Lung (tissue), 12 donors: ENCODE data around the gene SH3BP4. TPM values are rescaled to one million over a fixed set of nuclear protein-coding genes. Genes with fewer than 3 reads are reported as not detected.

ENCODE experiments used
- ATAC-seq: fragments of 200-7000 bp; cut with Tn5 transposase; one replicate; pipeline ENCODE4 v1.9.1; 2020; ENCODE audit warnings: moderate number of reproducible peaks; ENCODE audit not compliant: insufficient read depth, low FRiP score
- DNase-seq, 3 donors: peaks; one replicate each; pipeline ENCODE4 v3.0.0-alpha.2; 2013 to 2017
- H3K27ac ChIP-seq, 2 donors: one replicate each; pipeline ENCODE4 v1.5.1; 2013; ENCODE audit warnings: mild to moderate bottlenecking in 2 of 2, moderate library complexity in 2 of 2, control low read depth in 1 of 2, inconsistent platforms in 1 of 2, low read depth in 1 of 2, low read length in 1 of 2
- H3K27me3 ChIP-seq, 3 donors: one replicate each; pipeline ENCODE4 v1.5.1; 2013; ENCODE audit warnings: low read length in 2 of 3; ENCODE audit not compliant: control insufficient read depth in 3 of 3, insufficient read depth in 3 of 3
- H3K36me3 ChIP-seq, 4 donors: one replicate each; pipeline ENCODE4 v1.5.1; 2013; ENCODE audit warnings: low read length in 4 of 4, mild to moderate bottlenecking in 1 of 4, moderate library complexity in 1 of 4; ENCODE audit not compliant: control insufficient read depth in 4 of 4, insufficient read depth in 4 of 4
- H3K4me1 ChIP-seq, 5 donors: one replicate each; pipeline ENCODE4 v1.5.1; 2013; ENCODE audit warnings: low read length in 5 of 5, mild to moderate bottlenecking in 2 of 5, moderate library complexity in 1 of 5; ENCODE audit not compliant: control insufficient read depth in 5 of 5, insufficient read depth in 5 of 5
- H3K4me3 ChIP-seq: one replicate; pipeline ENCODE4 v1.5.1; 2013; ENCODE audit warnings: mild to moderate bottlenecking, control low read depth, moderate library complexity
- H3K9ac ChIP-seq, 2 donors: one replicate each; pipeline ENCODE4 v1.5.1; 2013; ENCODE audit warnings: low read length in 2 of 2, control low read depth in 1 of 2; ENCODE audit not compliant: insufficient read depth in 1 of 2
- H3K9me3 ChIP-seq, 4 donors: one replicate each; pipeline ENCODE4 v1.5.1; 2013; ENCODE audit warnings: low read length in 3 of 4, mild to moderate bottlenecking in 1 of 4, moderate library complexity in 1 of 4; ENCODE audit not compliant: control insufficient read depth in 4 of 4, insufficient read depth in 3 of 4
- CTCF ChIP-seq: IDR thresholded peaks from 2 replicates; pipeline ENCODE4 v1.5.1; 2012; ENCODE audit warnings: mild to moderate bottlenecking; ENCODE audit errors: control extremely low read depth, extremely low read depth
- WGBS, 2 donors: extraction: QIAGEN DNeasy Blood & Tissue Kit; methylation state at CpG; one replicate each; pipeline ENCODE4 v1.1.7; 2013; 5-methylcytosine and 5-hydroxymethylcytosine counted together
- polyA plus RNA-seq, 2 donors: library from polyadenylated mRNA; stranded (reverse); fragments of 200-250 nt; gene quantifications; one replicate each; pipeline ENCODE4 v1.2.1, GENCODE V29; 2013
- total RNA-seq, 2 donors: library from RNA; depleted of rRNA in 1 of 2; stranded (reverse); fragments of >200 nt in 1 of 2; gene quantifications; one replicate each; pipeline ENCODE4 v1.2.1, GENCODE V29; 2014 to 2021
- donor health status: control.
- donor health status: control.
- donor health status: Bipolar disorder and iron deficiency.
- donor health status: healthy.
- donor health status: DM: yes; HTN: yes; CAD: no.

Gene SH3BP4
- total and polyA plus RNA-seq, 4 donors: 12.0 to 36.5 (median 18.2) TPM

- Histone ChIP-seq H3K36me3 (no peaks in the 10 kb centered on the region), H3K27me3 (no peaks in the 10 kb centered on the region), H3K27ac (no peak overlapping the region), H3K4me1 (peaks cover 4 to 27% (median 7%) of the 10 kb centered on the region in 5 donors), H3K4me3 (no peak overlapping the region), H3K9ac (no peak overlapping the region), H3K9me3 (no peaks in the 10 kb centered on the region)
- no peak for ATAC-seq
- DNase-seq: peak in 1 of 3 donors; percentile 60
- WGBS, 2 donors: 83 to 85% methylated on average over 6 of the region's 6 CpGs
- no peak for TF ChIP-seq CTCF
These were observed 1.9 kb upstream of the SH3BP4 start for GRCh38 chr2:234949762-234950434.

GRCh38 chr2:234950435-234950729 is 1.4 kb upstream of the SH3BP4 start:
- H3K9ac ChIP-seq: no peak overlapping the region
- no peaks in the 10 kb centered on the region for H3K27me3 ChIP-seq
- H3K9me3 ChIP-seq: no peaks in the 10 kb centered on the region
- peaks cover 7 to 31% (median 10%) of the 10 kb centered on the region in 5 donors for H3K4me1 ChIP-seq
- no peak overlapping the region for H3K27ac ChIP-seq
- H3K4me3 ChIP-seq: no peak overlapping the region
- 87 to 91% methylated on average over 7 of the region's 7 CpGs for WGBS, 2 donors
- no peak for TF ChIP-seq CTCF
- ATAC-seq (no peak), DNase-seq (no peak)
- no peaks in the 10 kb centered on the region for H3K36me3 ChIP-seq

GRCh38 chr2:234950730-234951663 is 820 bp upstream of the SH3BP4 start:
- WGBS, 2 donors: 15 to 18% methylated on average over 59 of the region's 59 CpGs
- H3K27me3 ChIP-seq: no peaks in the 10 kb centered on the region
- ATAC-seq: no peak
- peak overlapping the region; percentile 18 for H3K4me3 ChIP-seq
- H3K9ac ChIP-seq: peak overlapping the region in 1 of 2 donors; percentile 58
- peaks cover 7 to 32% (median 10%) of the 10 kb centered on the region in 5 donors for H3K4me1 ChIP-seq
- H3K36me3 ChIP-seq: no peaks in the 10 kb centered on the region
- H3K27ac ChIP-seq: no peak overlapping the region
- no peaks in the 10 kb centered on the region for H3K9me3 ChIP-seq
- peak; percentile 40 to 63 (median 60) for DNase-seq
- no peak for TF ChIP-seq CTCF
